ENCODE measurements around the gene HAPLN2.

GRCh38 chr1:156663178-156663577 lies 44.0 kb downstream of the HAPLN2 start:
- TF ChIP-seq POLR2A (IDR thresholded peaks at IDR 0.05), result no peak
- TF ChIP-seq, protein P1, sequence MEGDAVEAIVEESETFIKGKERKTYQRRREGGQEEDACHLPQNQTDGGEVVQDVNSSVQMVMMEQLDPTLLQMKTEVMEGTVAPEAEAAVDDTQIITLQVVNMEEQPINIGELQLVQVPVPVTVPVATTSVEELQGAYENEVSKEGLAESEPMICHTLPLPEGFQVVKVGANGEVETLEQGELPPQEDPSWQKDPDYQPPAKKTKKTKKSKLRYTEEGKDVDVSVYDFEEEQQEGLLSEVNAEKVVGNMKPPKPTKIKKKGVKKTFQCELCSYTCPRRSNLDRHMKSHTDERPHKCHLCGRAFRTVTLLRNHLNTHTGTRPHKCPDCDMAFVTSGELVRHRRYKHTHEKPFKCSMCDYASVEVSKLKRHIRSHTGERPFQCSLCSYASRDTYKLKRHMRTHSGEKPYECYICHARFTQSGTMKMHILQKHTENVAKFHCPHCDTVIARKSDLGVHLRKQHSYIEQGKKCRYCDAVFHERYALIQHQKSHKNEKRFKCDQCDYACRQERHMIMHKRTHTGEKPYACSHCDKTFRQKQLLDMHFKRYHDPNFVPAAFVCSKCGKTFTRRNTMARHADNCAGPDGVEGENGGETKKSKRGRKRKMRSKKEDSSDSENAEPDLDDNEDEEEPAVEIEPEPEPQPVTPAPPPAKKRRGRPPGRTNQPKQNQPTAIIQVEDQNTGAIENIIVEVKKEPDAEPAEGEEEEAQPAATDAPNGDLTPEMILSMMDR (IDR thresholded peaks at IDR 0.05), result no peak

Measured in adrenal gland (tissue), 5 donors.